DMS53 treated with DMSO at 0.1 percent for 48 hours (cell line): ENCODE data around the gene SCP2D1.

ENCODE experiments used
- DNase-seq: peaks from one replicate; lab custom pipeline; 2025; ENCODE audit not compliant: unreplicated experiment; lab: John Stamatoyannopoulos, UW

SCP2D1 gene

GRCh38 chr20:18811904-18812303 lies 1.7 kb upstream of the SCP2D1 start:
- no peak for DNase-seq

GRCh38 chr20:18815194-18815942 lies 1.8 kb downstream of the SCP2D1 start:
- no peak for DNase-seq

DNA sequence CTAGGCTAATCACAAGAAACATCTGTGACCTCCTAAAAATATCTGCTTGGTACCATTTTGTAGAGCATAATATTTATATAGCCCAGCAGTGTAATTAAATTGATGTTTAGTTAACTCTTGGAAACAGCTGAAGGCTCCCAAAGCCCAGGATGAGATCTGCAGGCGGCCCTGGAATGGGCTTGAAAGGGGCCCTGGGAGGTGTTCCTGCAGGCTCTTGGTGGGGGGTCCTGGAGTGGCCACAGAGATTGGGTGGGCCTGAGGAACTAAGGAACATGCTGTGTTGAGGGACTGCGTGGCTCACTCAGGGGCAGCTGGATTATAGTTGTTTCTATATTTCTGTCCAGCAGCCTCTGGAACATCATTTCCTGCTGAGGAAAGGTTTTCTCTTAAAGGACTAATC lies 9.2 kb downstream of the SCP2D1 start:
- DNase-seq = no peak

GRCh38 chr20:18831830-18832499 lies 18.4 kb downstream of the SCP2D1 start:
- no peak for DNase-seq

DNA sequence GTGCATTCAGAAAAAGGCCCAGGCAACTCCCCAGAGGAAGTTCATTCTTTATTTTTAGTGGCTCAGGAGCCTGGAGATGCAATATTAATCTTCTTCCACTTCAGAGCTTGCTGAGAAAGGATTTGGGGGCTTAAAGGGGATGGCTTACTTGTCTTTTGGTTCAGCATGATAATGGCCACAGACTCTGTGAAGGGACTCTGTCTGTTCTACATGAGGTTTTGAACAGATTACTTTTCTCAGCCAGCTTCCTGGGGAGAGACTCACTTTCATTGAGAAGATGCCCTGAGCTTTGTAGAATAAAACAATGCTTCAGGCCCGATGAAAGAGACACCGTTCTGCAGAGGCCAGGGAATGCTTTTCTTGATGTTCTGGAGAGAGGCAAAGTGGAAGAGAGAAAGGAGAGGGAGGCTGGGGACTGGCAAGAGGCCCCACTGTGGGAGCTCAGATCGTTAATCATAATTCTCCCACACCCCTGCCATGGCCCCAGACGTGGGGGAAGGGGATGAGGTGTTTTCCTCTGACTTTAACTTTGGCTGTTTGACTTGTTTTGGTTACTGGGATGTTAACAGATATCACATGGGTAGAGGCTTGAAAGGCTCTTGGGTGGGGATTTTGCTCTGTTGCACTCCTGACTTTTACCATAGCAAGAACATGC lies 19.1 kb downstream of the SCP2D1 start:
- no peak for DNase-seq

- DNase-seq = no peak
Measured at GRCh38 chr20:18835466-18836256, 22.1 kb downstream of the SCP2D1 start.

DNA sequence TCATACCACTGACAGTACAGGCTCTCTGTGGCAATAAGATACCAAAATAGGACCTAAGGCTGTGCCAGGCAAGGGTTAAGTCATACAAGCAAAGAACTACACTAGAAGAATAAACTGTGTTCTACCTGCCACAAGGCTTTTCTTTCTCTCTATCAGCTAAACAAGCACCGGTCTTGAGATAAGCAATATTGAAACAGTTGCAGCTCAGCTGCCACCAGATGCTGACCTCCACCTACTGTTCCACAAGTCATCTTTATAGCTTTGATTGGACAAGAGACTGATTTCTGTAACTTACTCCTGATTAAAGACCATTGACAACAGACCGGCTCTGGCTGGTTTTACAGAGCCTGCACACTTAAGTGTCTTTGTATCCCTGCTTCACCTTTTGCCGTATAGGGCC lies 24.1 kb downstream of the SCP2D1 start:
- no peak for DNase-seq

GRCh38 chr20:18839507-18840247 lies 26.1 kb downstream of the SCP2D1 start:
- no peak for DNase-seq

DNA sequence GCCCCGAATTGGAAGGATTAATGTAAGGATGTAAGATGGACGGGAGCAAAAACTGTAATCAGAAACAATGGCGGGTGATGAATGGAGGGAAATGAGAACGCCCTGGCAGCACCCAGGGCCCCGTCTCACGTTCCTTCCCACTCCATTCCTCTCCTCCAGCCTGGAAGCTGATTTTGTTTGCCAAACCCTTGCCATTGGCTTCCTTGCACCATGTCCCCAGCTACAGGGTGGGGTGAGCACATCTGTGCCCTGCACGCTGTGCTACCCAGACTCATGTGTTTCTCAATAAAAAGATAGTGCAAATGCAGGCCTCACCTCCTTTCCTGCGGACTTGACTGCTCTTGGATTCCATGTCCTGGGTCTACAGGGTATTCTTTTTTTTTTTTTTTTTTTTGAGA lies 26.7 kb downstream of the SCP2D1 start:
- DNase-seq = no peak

GRCh38 chr20:18845017-18845416 lies 31.4 kb downstream of the SCP2D1 start:
- no peak for DNase-seq

DNA sequence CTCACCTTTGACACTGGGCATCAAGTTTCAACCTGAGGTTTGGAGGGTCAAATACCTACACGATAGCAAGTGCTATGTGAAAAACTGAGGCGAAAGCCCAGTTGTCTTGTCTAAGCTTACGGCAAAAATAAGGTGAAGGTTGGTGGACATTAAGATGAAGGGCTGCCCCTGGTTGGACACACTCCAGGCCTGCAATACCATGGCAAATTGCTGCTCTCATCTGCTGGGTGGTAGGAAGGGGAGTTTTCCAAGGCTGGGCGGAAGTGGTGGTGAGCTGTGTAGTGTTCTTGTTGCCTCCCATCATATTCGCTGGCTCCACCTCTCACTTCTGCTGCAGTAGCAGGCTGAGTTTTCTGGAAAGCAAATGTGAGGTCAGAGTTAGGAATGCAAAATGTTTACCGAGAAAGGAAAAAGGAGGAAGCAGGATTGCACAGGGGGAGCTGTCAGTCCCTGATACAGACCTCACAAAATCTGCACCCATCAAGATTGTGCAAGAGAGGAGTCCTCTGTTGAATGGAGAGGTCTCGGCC lies 33.7 kb downstream of the SCP2D1 start:
- DNase-seq = no peak

GRCh38 chr20:18849131-18849530 lies 35.5 kb downstream of the SCP2D1 start:
- no peak for DNase-seq

- no peak for DNase-seq
Measured at GRCh38 chr20:18851629-18852028, 38.0 kb downstream of the SCP2D1 start.

DNA sequence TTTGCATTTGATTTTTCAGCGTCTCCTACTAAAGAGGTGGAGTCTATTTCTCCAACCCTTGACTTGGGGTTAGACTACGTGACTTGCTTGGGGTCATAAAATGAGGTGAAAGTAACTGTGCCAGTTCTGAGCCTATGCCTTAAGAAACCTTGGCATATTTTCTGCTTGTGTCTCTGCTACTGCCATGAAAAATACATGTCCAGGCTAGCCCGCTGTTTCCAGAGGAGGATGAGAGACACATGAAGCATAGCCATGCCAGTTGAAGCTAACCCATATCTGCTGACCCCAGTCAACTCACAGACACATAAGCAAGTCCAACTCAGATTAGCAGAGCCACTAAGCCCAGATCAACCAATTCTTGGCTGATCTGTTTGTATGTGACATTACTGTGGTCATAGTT lies 38.7 kb downstream of the SCP2D1 start:
- no peak for DNase-seq

- no peak for DNase-seq
Measured at GRCh38 chr20:18853216-18853615, 39.6 kb downstream of the SCP2D1 start.

DNA sequence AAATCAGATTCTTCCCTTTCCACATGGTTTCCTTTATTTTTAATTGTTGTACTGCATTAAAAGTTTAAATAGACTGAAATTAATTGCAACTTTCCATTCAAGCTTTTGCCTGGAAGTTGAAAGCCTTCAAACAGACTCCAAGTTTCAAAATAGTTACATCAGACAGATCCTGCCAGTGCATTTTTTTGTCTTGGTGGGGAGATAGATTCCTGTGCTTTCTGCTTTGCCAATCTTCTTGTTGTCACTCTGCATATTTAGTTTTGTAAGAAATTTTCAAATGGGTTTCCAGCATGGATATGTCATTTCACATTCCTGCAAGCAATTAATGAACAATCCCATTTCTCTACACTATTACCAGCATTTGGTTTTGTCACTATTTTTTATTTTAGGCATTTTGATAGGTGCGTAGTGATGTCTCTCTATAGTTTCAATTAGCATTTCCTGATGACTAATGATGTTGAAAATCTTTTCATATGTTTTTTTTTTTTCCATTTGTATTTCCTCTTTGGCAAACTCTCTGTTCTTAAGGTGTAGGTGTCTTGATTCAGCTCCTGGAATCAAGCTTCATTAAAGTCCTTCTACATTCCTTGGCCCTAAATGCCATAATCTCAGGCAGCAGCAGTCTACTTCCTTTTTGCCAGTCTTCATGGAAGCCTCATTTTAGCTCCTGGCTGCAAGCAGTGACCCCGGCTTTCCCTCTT lies 40.5 kb downstream of the SCP2D1 start:
- no peak for DNase-seq

DNA sequence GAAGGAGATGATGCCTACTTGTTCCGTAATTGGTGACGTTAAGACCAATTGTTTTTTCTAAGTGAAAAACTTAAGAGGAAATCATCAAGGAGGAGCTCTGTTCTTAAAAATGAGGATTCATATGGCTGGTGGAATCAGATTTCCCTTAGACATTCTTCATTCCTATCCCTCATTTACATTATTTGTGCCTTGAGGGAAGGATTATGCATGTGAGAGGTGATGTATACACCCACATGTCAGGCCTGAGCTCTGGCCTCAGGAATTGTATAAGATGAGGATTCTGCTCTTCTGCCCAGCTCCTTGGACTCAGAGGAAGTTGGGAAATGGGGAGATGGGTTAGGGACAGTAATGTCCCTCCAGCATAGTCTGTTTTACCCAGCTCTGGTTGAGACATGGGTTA lies 42.3 kb downstream of the SCP2D1 start:
- DNase-seq = no peak

GRCh38 chr20:18856873-18857272 lies 43.3 kb downstream of the SCP2D1 start:
- DNase-seq = no peak

- DNase-seq = no peak
Measured at GRCh38 chr20:18857640-18858039, 44.1 kb downstream of the SCP2D1 start.

GRCh38 chr20:18858816-18859215 lies 45.2 kb downstream of the SCP2D1 start:
- no peak for DNase-seq
